Measurements from ENCODE around the gene TRMO. TPM values are rescaled to one million over a fixed set of nuclear protein-coding genes. Genes with fewer than 3 reads are reported as not detected.

Gene TRMO
- total RNA-seq, 2 experiments from 2014 or later: 18.7 to 19.2 TPM

GRCh38 chr9:97860451-97861147 lies 61.7 kb downstream of the TRMO start:
- ATAC-seq: no peak
- no peaks in the 10 kb centered on the region for H3K9me3 Mint-ChIP-seq (ENCODE audit: insufficient read depth)
- CTCF ChIA-PET: interaction anchor here (1.9 kb wide), 1 partner anchor 29 kb away, joined by 15 read pairs; no protein-coding TSS in a partner anchor
- peaks cover 67% of the 10 kb centered on the region for H3K27me3 Mint-ChIP-seq (ENCODE audit: low read depth)
- H3K27ac Mint-ChIP-seq: no peak overlapping the region
- POLR2A ChIA-PET: no interaction called here
- H3K36me3 Mint-ChIP-seq (ENCODE audit: low read depth): peaks cover 5% of the 10 kb centered on the region
- DNase-seq: no peak
- peaks cover 12% of the 10 kb centered on the region for H3K4me1 Mint-ChIP-seq (ENCODE audit: low read depth)
- H3K4me3 Mint-ChIP-seq: no peak overlapping the region

GRCh38 chr9:97859346-97859745 lies 63.0 kb downstream of the TRMO start:
- Mint-ChIP-seq H3K27ac (no peak overlapping the region), H3K4me1 (ENCODE audit: low read depth) (peaks cover 19% of the 10 kb centered on the region), H3K4me3 (no peak overlapping the region), H3K36me3 (ENCODE audit: low read depth) (peaks cover 2% of the 10 kb centered on the region), H3K27me3 (ENCODE audit: low read depth) (peaks cover 63% of the 10 kb centered on the region), H3K9me3 (ENCODE audit: insufficient read depth) (no peaks in the 10 kb centered on the region)
- ATAC-seq (no peak), DNase-seq (no peak)
- CTCF ChIA-PET: interaction anchor here (1.1 to 1.9 kb wide), 3 partner anchors 13 to 42 kb away, joined by 3 to 15 read pairs (median 9); no protein-coding TSS in a partner anchor
- POLR2A ChIA-PET: interaction anchor here (1.0 kb wide), 1 partner anchor 12 kb away, joined by 3 read pairs; no protein-coding TSS in a partner anchor

- H3K27me3 Mint-ChIP-seq (ENCODE audit: low read depth): peaks cover 66% of the 10 kb centered on the region
- H3K4me1 Mint-ChIP-seq (ENCODE audit: low read depth): peaks cover 22% of the 10 kb centered on the region
- H3K36me3 Mint-ChIP-seq (ENCODE audit: low read depth): peaks cover 4% of the 10 kb centered on the region
- ChIA-PET POLR2A (interaction anchor here (1.0 kb wide), 1 partner anchor 12 kb away, joined by 3 read pairs; no protein-coding TSS in a partner anchor), CTCF (interaction anchor here (1.1 to 1.9 kb wide), 3 partner anchors 13 to 42 kb away, joined by 3 to 15 read pairs (median 9); no protein-coding TSS in a partner anchor)
- ATAC-seq (no peak), DNase-seq (no peak)
- no peak overlapping the region for H3K4me3 Mint-ChIP-seq
- no peak overlapping the region for H3K27ac Mint-ChIP-seq
- no peaks in the 10 kb centered on the region for H3K9me3 Mint-ChIP-seq (ENCODE audit: insufficient read depth)
Measured at GRCh38 chr9:97858826-97859225, 63.5 kb downstream of the TRMO start.

GRCh38 chr9:97858393-97858713 lies 63.9 kb downstream of the TRMO start:
- CTCF ChIA-PET: interaction anchor here (1.0 to 1.1 kb wide), 2 partner anchors 12 to 43 kb away, joined by 3 to 5 read pairs; no protein-coding TSS in a partner anchor
- Mint-ChIP-seq H3K27ac (no peak overlapping the region), H3K4me1 (ENCODE audit: low read depth) (peaks cover 22% of the 10 kb centered on the region), H3K4me3 (no peak overlapping the region), H3K9me3 (ENCODE audit: insufficient read depth) (no peaks in the 10 kb centered on the region), H3K27me3 (ENCODE audit: low read depth) (peaks cover 67% of the 10 kb centered on the region), H3K36me3 (ENCODE audit: low read depth) (peaks cover 4% of the 10 kb centered on the region)
- ATAC-seq (no peak), DNase-seq (no peak)
- POLR2A ChIA-PET: no interaction called here

GRCh38 chr9:97857606-97858392 lies 64.5 kb downstream of the TRMO start:
- ChIA-PET POLR2A (no interaction called here), CTCF (interaction anchor here (1.0 kb wide), 1 partner anchor 44 kb away, joined by 5 read pairs; no protein-coding TSS in a partner anchor)
- no peak overlapping the region for H3K4me3 Mint-ChIP-seq

GRCh38 chr9:97856857-97857605 lies 65.3 kb downstream of the TRMO start:
- ATAC-seq (no peak), DNase-seq (no peak)
- H3K4me1 Mint-ChIP-seq (ENCODE audit: low read depth): peaks cover 28% of the 10 kb centered on the region
- ChIA-PET POLR2A (no interaction called here), CTCF (interaction anchor here (1.9 kb wide), 1 partner anchor 44 kb away, joined by 6 read pairs; no protein-coding TSS in a partner anchor)
- H3K27me3 Mint-ChIP-seq (ENCODE audit: low read depth): peaks cover 74% of the 10 kb centered on the region
- H3K27ac Mint-ChIP-seq: no peak overlapping the region
- no peak overlapping the region for H3K4me3 Mint-ChIP-seq
- no peaks in the 10 kb centered on the region for H3K9me3 Mint-ChIP-seq (ENCODE audit: insufficient read depth)
- peaks cover 4% of the 10 kb centered on the region for H3K36me3 Mint-ChIP-seq (ENCODE audit: low read depth)

More at GRCh38 chr9:97857606-97858392, 64.5 kb downstream of the TRMO start:
- Mint-ChIP-seq H3K9me3 (ENCODE audit: insufficient read depth) (no peaks in the 10 kb centered on the region), H3K27ac (no peak overlapping the region), H3K27me3 (ENCODE audit: low read depth) (peaks cover 69% of the 10 kb centered on the region), H3K36me3 (ENCODE audit: low read depth) (peaks cover 4% of the 10 kb centered on the region), H3K4me1 (ENCODE audit: low read depth) (peaks cover 24% of the 10 kb centered on the region)
- ATAC-seq: no peak
- no peak for DNase-seq

GRCh38 chr9:97855899-97856298 lies 66.4 kb downstream of the TRMO start:
- H3K4me3 Mint-ChIP-seq: no peak overlapping the region
- H3K27me3 Mint-ChIP-seq (ENCODE audit: low read depth): peaks cover 76% of the 10 kb centered on the region
- peaks cover 28% of the 10 kb centered on the region for H3K4me1 Mint-ChIP-seq (ENCODE audit: low read depth)
- DNase-seq: no peak
- no peaks in the 10 kb centered on the region for H3K9me3 Mint-ChIP-seq (ENCODE audit: insufficient read depth)
- peaks cover 4% of the 10 kb centered on the region for H3K36me3 Mint-ChIP-seq (ENCODE audit: low read depth)
- POLR2A ChIA-PET: no interaction called here
- no peak overlapping the region for H3K27ac Mint-ChIP-seq
- ATAC-seq: no peak
- CTCF ChIA-PET: interaction anchor here (1.9 kb wide), 1 partner anchor 45 kb away, joined by 6 read pairs; no protein-coding TSS in a partner anchor

- ChIA-PET CTCF (interaction anchor here (1.9 kb wide), 1 partner anchor 46 kb away, joined by 6 read pairs; no protein-coding TSS in a partner anchor), POLR2A (no interaction called here)
- Mint-ChIP-seq H3K27me3 (ENCODE audit: low read depth) (peaks cover 78% of the 10 kb centered on the region), H3K4me1 (ENCODE audit: low read depth) (peaks cover 28% of the 10 kb centered on the region), H3K4me3 (peak overlapping the region; percentile 28), H3K36me3 (ENCODE audit: low read depth) (peaks cover 4% of the 10 kb centered on the region), H3K27ac (no peak overlapping the region), H3K9me3 (ENCODE audit: insufficient read depth) (no peaks in the 10 kb centered on the region)
- ATAC-seq (no peak), DNase-seq (no peak)
Measured at GRCh38 chr9:97855486-97855875, 66.8 kb downstream of the TRMO start.

- peaks cover 4% of the 10 kb centered on the region for H3K36me3 Mint-ChIP-seq (ENCODE audit: low read depth)
- H3K27ac Mint-ChIP-seq: no peak overlapping the region
- POLR2A ChIA-PET: no interaction called here
- H3K4me3 Mint-ChIP-seq: no peak overlapping the region
- CTCF ChIA-PET: interaction anchor here (1.9 kb wide), 1 partner anchor 46 kb away, joined by 6 read pairs; no protein-coding TSS in a partner anchor
- H3K4me1 Mint-ChIP-seq (ENCODE audit: low read depth): peaks cover 28% of the 10 kb centered on the region
- DNase-seq (no peak), ATAC-seq (no peak)
- peaks cover 78% of the 10 kb centered on the region for H3K27me3 Mint-ChIP-seq (ENCODE audit: low read depth)
- H3K9me3 Mint-ChIP-seq (ENCODE audit: insufficient read depth): no peaks in the 10 kb centered on the region
Measured at GRCh38 chr9:97854696-97855485, 67.4 kb downstream of the TRMO start.
